Kidney capillary endothelial cell (primary cell): ENCODE measurements around the gene TCEAL6.
A peak's percentile ranks its signal among the peaks of the same experiment; 100 is the strongest.
"Not testable (repeated sequence)": the region's sequence is repeated elsewhere in the genome, so short reads cannot be mapped to it uniquely, and the experiment has no call there.

ENCODE experiments used
- DNase-seq: peaks from one replicate; pipeline ENCODE4 v3.0.0-alpha.2; 2018; ENCODE audit warnings: low spot score

The TCEAL6 gene

GRCh38 chrX:102142274-102142673 is at the start of gene TCEAL6:
Gene TCEAL6 (minus strand): TSS chrX:102142481.
- not testable (repeated sequence) for DNase-seq

- DNase-seq = no peak
Measured at GRCh38 chrX:102185967-102186720, 43.9 kb upstream of the TCEAL6 start.

DNA sequence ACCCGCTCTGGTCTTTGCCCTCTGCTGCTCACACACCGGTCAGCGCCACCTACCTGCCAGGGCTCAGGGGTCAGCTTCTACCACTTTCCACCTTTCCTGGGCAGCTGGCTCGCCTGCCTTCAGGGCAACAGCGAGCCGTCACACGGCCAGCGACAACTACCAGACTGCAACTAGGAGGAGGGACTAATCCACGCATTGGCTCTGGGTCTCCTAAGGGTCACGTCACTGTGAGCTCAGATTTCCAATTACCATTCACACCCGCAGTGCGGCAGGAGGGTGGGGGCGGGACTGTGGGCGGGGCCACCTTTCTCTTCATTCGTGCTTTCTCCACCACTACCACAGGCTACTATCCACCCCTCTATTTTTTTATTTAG is 13.5 kb upstream of the TCEAL6 start, which contains the start of gene BEX5:
TSS of gene BEX5 (minus strand) at position 172 of the 374 bp plus-strand sequence. CDS start 1,712 bp downstream, outside the sequence.
- peak; percentile 7 for DNase-seq

DNA sequence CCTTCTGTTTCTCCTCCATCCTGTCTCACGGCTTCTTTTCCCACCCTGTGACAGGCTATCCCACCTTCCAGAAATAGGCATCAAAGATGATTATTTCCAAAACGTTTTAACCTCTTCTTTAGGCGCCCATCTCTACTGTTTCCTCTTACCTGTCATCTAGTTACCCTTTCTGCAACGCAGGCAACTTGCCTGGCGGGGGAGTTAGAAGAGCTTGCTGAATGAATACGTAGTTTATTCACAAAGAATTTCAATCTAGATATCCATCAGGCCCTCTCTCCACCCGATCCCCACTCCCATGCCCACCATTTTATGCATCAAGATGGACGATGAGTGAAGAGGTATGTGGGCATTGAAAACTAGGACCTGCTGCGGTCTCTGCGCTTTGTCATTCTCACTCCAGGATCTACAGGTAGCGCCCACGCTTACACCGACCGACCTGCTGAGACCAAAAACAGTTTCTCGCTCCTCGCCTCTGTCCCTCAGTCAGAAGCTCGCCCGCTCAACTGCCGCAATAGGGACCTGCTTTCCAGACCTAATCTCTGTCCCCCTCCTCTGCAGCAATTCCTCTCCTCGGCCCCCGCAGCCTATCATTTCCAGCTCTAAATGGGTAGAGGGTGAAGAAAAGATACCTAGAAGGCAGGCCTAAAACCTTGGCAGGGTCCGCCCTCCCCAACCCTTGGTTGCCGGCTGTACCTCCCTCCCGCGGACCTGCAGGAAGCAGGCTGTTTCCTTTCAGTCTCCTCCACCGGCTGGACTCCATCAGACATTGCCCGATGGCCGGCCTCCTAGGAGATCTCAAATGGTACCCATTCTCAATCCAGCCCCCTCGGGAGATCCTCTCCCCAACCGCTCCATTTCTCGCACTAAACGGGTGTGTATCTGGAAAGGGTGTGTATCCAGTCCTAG is 12.9 kb upstream of the TCEAL6 start:
- DNase-seq = no peak

DNA sequence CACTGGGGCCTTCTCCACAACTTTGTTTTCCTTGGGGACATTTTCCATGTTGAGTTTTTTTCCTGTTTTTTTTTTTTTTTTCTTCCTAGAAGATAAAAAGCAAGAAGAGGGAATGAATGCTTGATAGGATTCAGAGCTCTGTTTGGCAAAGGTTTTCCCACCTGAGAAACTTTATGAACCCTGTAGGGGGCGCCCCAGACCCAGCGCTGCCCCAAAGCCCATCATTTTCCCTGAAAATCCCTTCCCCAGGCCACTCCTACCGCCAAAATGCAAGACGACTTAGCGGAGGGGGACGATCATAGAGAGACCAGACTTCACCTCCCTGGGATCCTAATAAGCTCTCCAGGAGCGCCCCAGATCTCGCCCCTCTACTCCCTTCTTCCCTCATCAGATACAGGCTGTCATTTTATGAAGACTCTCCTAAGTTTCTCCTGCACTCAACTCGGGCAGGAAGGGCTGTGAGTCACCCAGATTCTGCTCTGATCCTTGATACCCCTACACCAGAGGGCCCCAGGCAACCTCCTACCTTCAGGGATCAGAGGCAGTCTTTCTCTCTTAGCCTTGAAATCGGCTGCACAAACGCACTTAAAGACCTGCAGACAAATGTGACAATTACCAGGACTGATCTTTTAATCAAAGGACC is 12.1 kb upstream of the TCEAL6 start:
- no peak for DNase-seq

GRCh38 chrX:102141631-102142030 is 650 bp downstream of the TCEAL6 start:
- not testable (repeated sequence) for DNase-seq

GRCh38 chrX:102140876-102141275 is 1.4 kb downstream of the TCEAL6 start:
- DNase-seq = not testable (repeated sequence)

DNA sequence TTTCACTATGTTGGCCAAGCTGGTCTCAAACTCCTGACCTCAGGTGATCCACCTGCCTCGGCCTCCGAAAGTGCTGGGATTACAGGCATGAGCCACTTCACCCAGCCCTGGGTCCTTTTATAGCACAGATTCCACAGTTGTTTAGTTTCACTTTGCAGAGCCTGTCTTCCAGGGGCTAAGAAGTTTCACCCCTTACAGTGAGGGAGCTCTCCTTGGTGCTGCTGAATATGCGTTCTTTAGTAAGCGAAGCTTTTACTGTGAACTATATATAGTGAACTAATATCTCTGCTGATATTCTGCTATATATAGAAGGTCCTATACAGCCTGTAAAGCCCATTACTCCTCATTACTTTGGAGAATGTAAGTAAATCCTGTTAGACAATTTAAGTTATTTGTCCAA is 4.2 kb downstream of the TCEAL6 start:
- DNase-seq = no peak

- peak; percentile 21 for DNase-seq
Measured at GRCh38 chrX:102129473-102129872, 12.8 kb downstream of the TCEAL6 start.

- no peak for DNase-seq
Measured at GRCh38 chrX:102126863-102127262, 15.4 kb downstream of the TCEAL6 start.

GRCh38 chrX:102126080-102126818 is 16.0 kb downstream of the TCEAL6 start:
- DNase-seq = not testable (repeated sequence)

DNA sequence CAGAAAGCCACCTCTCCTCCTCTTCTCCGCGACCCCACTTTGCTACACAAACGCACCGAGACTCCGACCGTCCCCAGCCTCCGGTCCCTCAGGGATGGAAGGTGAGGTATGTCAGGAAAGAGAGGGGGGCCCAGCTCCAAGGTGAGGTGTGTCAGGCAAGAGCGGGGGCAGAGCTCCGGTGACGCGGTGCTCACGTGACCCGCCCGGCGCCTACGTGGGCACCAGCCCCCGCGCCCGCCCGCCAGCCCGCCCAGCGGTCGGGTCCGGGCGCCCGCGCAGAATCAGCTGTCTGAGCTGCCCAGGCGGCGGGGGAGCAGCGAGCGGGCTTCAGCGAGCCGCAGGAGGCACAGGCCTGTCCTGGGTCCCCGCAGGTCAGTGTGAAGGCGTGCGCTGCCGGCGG is 16.8 kb downstream of the TCEAL6 start, which contains the start of gene TCEAL2:
TSS of gene TCEAL2 (plus strand) at position 244 of the 400 bp plus-strand sequence. CDS start 1,152 bp downstream, outside the sequence.
- DNase-seq = not testable (repeated sequence)

DNA sequence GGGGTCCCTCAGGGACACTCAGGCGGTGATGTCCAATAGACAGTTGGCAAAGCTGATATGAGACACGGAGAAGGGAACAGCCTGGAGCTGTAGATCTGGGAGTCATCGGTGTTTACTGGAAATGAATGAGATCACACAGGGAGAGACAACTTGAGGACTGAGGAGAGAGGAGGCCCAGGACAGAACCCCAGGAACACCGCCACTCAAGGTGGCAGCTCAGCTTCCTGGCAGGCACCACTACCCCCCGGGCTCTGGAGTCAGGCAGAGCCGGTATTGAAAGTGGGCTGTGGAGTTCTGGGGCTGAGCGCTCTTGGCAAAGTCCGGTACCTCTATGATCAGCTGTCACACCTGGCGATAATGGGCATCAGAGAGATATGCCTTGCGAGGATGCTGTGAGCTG is 17.3 kb downstream of the TCEAL6 start:
- DNase-seq = not testable (repeated sequence)

- DNase-seq = no peak
Measured at GRCh38 chrX:102115748-102116147, 26.5 kb downstream of the TCEAL6 start.

DNA sequence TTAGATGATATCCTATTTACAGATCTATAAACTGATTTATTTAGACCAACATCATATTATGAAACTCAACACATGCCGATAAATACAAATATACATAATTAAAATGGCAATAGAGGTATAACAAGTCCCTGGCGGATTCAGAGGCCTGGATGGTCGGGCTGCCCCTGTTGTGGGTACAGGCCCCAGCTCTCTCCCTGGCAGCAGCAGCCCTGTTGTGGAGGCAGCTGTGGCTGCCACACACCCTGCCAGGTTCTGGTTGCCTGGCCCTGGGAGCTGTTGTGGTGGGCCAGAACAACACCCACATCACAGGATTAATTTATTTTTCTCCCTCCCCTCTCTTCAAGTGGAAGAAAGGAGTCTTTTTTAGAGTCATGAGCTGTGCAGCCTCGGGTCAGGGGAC is 28.9 kb downstream of the TCEAL6 start:
- no peak for DNase-seq
